ENCODE data around the gene MAD2L1BP.
A peak's percentile ranks its signal among the peaks of the same experiment; 100 is the strongest.
"Not testable (repeated sequence)": the region's sequence is repeated elsewhere in the genome, so short reads cannot be mapped to it uniquely, and the experiment has no call there.

The MAD2L1BP gene

GRCh38 chr6:43625393-43625992, 10.1 kb upstream of the MAD2L1BP start:
- DNase-seq (ENCODE audit: low read depth in 2 of 3, low spot score in 1 of 3): no peak

GRCh38 chr6:43627008-43627825, 8.4 kb upstream of the MAD2L1BP start:
- no peak for DNase-seq (ENCODE audit: low read depth in 2 of 3, low spot score in 1 of 3)

GRCh38 chr6:43628393-43629103, 7.1 kb upstream of the MAD2L1BP start:
- DNase-seq (ENCODE audit: low read depth in 2 of 3, low spot score in 1 of 3): peak in 2 of 3 donors; percentile 32 to 40

- peak; percentile 88 to 97 (median 95) for DNase-seq (ENCODE audit: low read depth in 2 of 3, low spot score in 1 of 3)
These were observed 6.5 kb upstream of the MAD2L1BP start, which contains the start of gene GTPBP2 for GRCh38 chr6:43629104-43629504. TSS of gene GTPBP2 (minus strand) at chr6:43629264. CDS start at chr6:43629162, 102 bp downstream.

- DNase-seq (ENCODE audit: low read depth in 2 of 3, low spot score in 1 of 3): peak; percentile 86 to 89 (median 89)
These were observed 5.9 kb upstream of the MAD2L1BP start for GRCh38 chr6:43629505-43630300.

- DNase-seq (ENCODE audit: low read depth in 2 of 3, low spot score in 1 of 3): no peak
These were observed 4.5 kb upstream of the MAD2L1BP start for GRCh38 chr6:43630980-43631619.

GRCh38 chr6:43633002-43633401, 2.6 kb upstream of the MAD2L1BP start:
- not testable (repeated sequence) for DNase-seq (ENCODE audit: low read depth in 2 of 3, low spot score in 1 of 3)

- no peak for DNase-seq (ENCODE audit: low read depth in 2 of 3, low spot score in 1 of 3)
These were observed 837 bp upstream of the MAD2L1BP start for GRCh38 chr6:43634702-43635303.

GRCh38 chr6:43636308-43636659, 644 bp downstream of the MAD2L1BP start:
- no peak for DNase-seq (ENCODE audit: low read depth in 2 of 3, low spot score in 1 of 3)

- no peak for DNase-seq (ENCODE audit: low read depth in 2 of 3, low spot score in 1 of 3)
These were observed 4.6 kb downstream of the MAD2L1BP start for GRCh38 chr6:43639984-43640800.

- peak in 2 of 3 donors; percentile 38 to 62 for DNase-seq (ENCODE audit: low read depth in 2 of 3, low spot score in 1 of 3)
These were observed 9.4 kb downstream of the MAD2L1BP start, which contains the start of gene RSPH9 for GRCh38 chr6:43644940-43645612. TSS of gene RSPH9 (plus strand) at chr6:43645036. CDS start at chr6:43645099, 63 bp downstream.

GRCh38 chr6:43645613-43645964, 9.9 kb downstream of the MAD2L1BP start:
- DNase-seq (ENCODE audit: low read depth in 2 of 3, low spot score in 1 of 3): no peak

- DNase-seq (ENCODE audit: low read depth in 2 of 3, low spot score in 1 of 3): no peak
These were observed 12.0 kb downstream of the MAD2L1BP start for GRCh38 chr6:43647613-43648012.

- no peak for DNase-seq (ENCODE audit: low read depth in 2 of 3, low spot score in 1 of 3)
These were observed 12.6 kb downstream of the MAD2L1BP start for GRCh38 chr6:43648248-43648647.

GRCh38 chr6:43652822-43653221, 17.2 kb downstream of the MAD2L1BP start:
- DNase-seq (ENCODE audit: low read depth in 2 of 3, low spot score in 1 of 3): not testable (repeated sequence)

- DNase-seq (ENCODE audit: low read depth in 2 of 3, low spot score in 1 of 3): no peak
These were observed 21.7 kb downstream of the MAD2L1BP start for GRCh38 chr6:43657221-43657802.

- no peak for DNase-seq (ENCODE audit: low read depth in 2 of 3, low spot score in 1 of 3)
These were observed 22.5 kb downstream of the MAD2L1BP start for GRCh38 chr6:43658161-43658560.

GRCh38 chr6:43662948-43663347, 27.3 kb downstream of the MAD2L1BP start:
- not testable (repeated sequence) for DNase-seq (ENCODE audit: low read depth in 2 of 3, low spot score in 1 of 3)

All from stimulated activated CD4-positive, alpha-beta T cell treated with anti-CD3 and anti-CD28 coated beads, Interleukin-12 subunit alpha, Interleukin-12 subunit beta, amount 100 ng/mL, for 48 hours (primary cell).